ENCODE measurements around the gene ITSN2. TPM values are rescaled to one million over a fixed set of nuclear protein-coding genes. Genes with fewer than 3 reads are reported as not detected.

ITSN2 gene
- total and polyA plus RNA-seq, 2 donors (not counting 1 experiment from before 2014, with no cell fraction given): 23.1 to 43.4 TPM

- Histone ChIP-seq H3K27ac (ENCODE audit: insufficient read depth, low read length) (no peak overlapping the region), H3K4me1 (ENCODE audit: control insufficient read depth, extremely low read depth, insufficient read depth, low read length) (peaks cover 4% of the 10 kb centered on the region), H3K36me3 (ENCODE audit: control insufficient read depth, insufficient read depth, low read length) (no peaks in the 10 kb centered on the region), H3K4me2 (ENCODE audit: extremely low read depth, insufficient read depth, low read length) (no peak overlapping the region), H3K4me3 (replicated peaks in 1 of 4; ENCODE audit: control extremely low read depth in 1 of 4, insufficient read depth in 1 of 4, low read depth in 3 of 4, low read length in 4 of 4) (no peak overlapping the region), H4K20me1 (ENCODE audit: control insufficient read depth, extremely low read depth, insufficient read depth, low read length) (no peaks in the 10 kb centered on the region), H2AFZ (ENCODE audit: low read length) (no peak overlapping the region), H3K79me2 (ENCODE audit: control insufficient read depth, insufficient read depth, low read length) (no peaks in the 10 kb centered on the region), H3K9me3 (ENCODE audit: control insufficient read depth, insufficient read depth, low read depth, low read length) (no peaks in the 10 kb centered on the region), H3K9ac (ENCODE audit: insufficient read depth, low read length) (no peak overlapping the region), H3K27me3 (ENCODE audit: control insufficient read depth, insufficient read depth, low read length) (no peaks in the 10 kb centered on the region)
- no peak for DNase-seq (ENCODE audit: low read depth in 2 of 2)
- TF ChIP-seq EZH2 (IDR thresholded peaks at IDR 0.05; ENCODE audit: low read length, missing control alignments) (no peak), CTCF (conservative IDR thresholded peaks at IDR 0.05 in 1 of 2, IDR thresholded peaks at IDR 0.05 in 1 of 2; ENCODE audit: low read depth in 1 of 2, low read length in 2 of 2) (no peak)
Measured at GRCh38 chr2:24259316-24259715, 101.0 kb downstream of the ITSN2 start.

- H3K4me3 ChIP-seq (replicated peaks in 1 of 4; ENCODE audit: control extremely low read depth in 1 of 4, insufficient read depth in 1 of 4, low read depth in 3 of 4, low read length in 4 of 4): no peak overlapping the region
- peaks cover 4% of the 10 kb centered on the region for H3K4me1 ChIP-seq (ENCODE audit: control insufficient read depth, extremely low read depth, insufficient read depth, low read length)
- no peak overlapping the region for H3K4me2 ChIP-seq (ENCODE audit: extremely low read depth, insufficient read depth, low read length)
- H4K20me1 ChIP-seq (ENCODE audit: control insufficient read depth, extremely low read depth, insufficient read depth, low read length): no peaks in the 10 kb centered on the region
- no peak overlapping the region for H3K9ac ChIP-seq (ENCODE audit: insufficient read depth, low read length)
- DNase-seq (ENCODE audit: low read depth in 2 of 2): no peak
- H3K27me3 ChIP-seq (ENCODE audit: control insufficient read depth, insufficient read depth, low read length): no peaks in the 10 kb centered on the region
- TF ChIP-seq CTCF (conservative IDR thresholded peaks at IDR 0.05 in 1 of 2, IDR thresholded peaks at IDR 0.05 in 1 of 2; ENCODE audit: low read depth in 1 of 2, low read length in 2 of 2) (no peak), EZH2 (IDR thresholded peaks at IDR 0.05; ENCODE audit: low read length, missing control alignments) (no peak)
- no peaks in the 10 kb centered on the region for H3K9me3 ChIP-seq (ENCODE audit: control insufficient read depth, insufficient read depth, low read depth, low read length)
- no peaks in the 10 kb centered on the region for H3K79me2 ChIP-seq (ENCODE audit: control insufficient read depth, insufficient read depth, low read length)
- H3K27ac ChIP-seq (ENCODE audit: insufficient read depth, low read length): no peak overlapping the region
- H2AFZ ChIP-seq (ENCODE audit: low read length): no peak overlapping the region
- H3K36me3 ChIP-seq (ENCODE audit: control insufficient read depth, insufficient read depth, low read length): no peaks in the 10 kb centered on the region
Measured at GRCh38 chr2:24258718-24259117, 101.6 kb downstream of the ITSN2 start.

- Histone ChIP-seq H3K27ac (ENCODE audit: insufficient read depth, low read length) (no peak overlapping the region), H3K4me1 (ENCODE audit: control insufficient read depth, extremely low read depth, insufficient read depth, low read length) (no peaks in the 10 kb centered on the region), H3K79me2 (ENCODE audit: control insufficient read depth, insufficient read depth, low read length) (no peaks in the 10 kb centered on the region), H2AFZ (ENCODE audit: low read length) (no peak overlapping the region), H4K20me1 (ENCODE audit: control insufficient read depth, extremely low read depth, insufficient read depth, low read length) (no peaks in the 10 kb centered on the region), H3K9me3 (ENCODE audit: control insufficient read depth, insufficient read depth, low read depth, low read length) (no peaks in the 10 kb centered on the region), H3K4me3 (replicated peaks in 1 of 4; ENCODE audit: control extremely low read depth in 1 of 4, insufficient read depth in 1 of 4, low read depth in 3 of 4, low read length in 4 of 4) (no peak overlapping the region), H3K4me2 (ENCODE audit: extremely low read depth, insufficient read depth, low read length) (no peak overlapping the region), H3K27me3 (ENCODE audit: control insufficient read depth, insufficient read depth, low read length) (no peaks in the 10 kb centered on the region), H3K36me3 (ENCODE audit: control insufficient read depth, insufficient read depth, low read length) (no peaks in the 10 kb centered on the region), H3K9ac (ENCODE audit: insufficient read depth, low read length) (no peak overlapping the region)
- peak; percentile 13 to 24 for DNase-seq (ENCODE audit: low read depth in 2 of 2)
- TF ChIP-seq EZH2 (IDR thresholded peaks at IDR 0.05; ENCODE audit: low read length, missing control alignments) (no peak), CTCF (conservative IDR thresholded peaks at IDR 0.05 in 1 of 2, IDR thresholded peaks at IDR 0.05 in 1 of 2; ENCODE audit: low read depth in 1 of 2, low read length in 2 of 2) (no peak)
Measured at GRCh38 chr2:24253303-24253919, 106.9 kb downstream of the ITSN2 start.
